HG03280 (cell line): Measurements from ENCODE around the gene C19orf53.
"Not testable (repeated sequence)": the region's sequence is repeated elsewhere in the genome, so short reads cannot be mapped to it uniquely, and the experiment has no call there.

ENCODE experiments used
- ATAC-seq: cut with Tn5 transposase; IDR thresholded peaks from one replicate; pipeline ENCODE4 v1.9.1; 2021; ENCODE audit warnings: mild to moderate bottlenecking, moderate library complexity; ENCODE audit not compliant: unreplicated experiment

C19orf53 gene

DNA sequence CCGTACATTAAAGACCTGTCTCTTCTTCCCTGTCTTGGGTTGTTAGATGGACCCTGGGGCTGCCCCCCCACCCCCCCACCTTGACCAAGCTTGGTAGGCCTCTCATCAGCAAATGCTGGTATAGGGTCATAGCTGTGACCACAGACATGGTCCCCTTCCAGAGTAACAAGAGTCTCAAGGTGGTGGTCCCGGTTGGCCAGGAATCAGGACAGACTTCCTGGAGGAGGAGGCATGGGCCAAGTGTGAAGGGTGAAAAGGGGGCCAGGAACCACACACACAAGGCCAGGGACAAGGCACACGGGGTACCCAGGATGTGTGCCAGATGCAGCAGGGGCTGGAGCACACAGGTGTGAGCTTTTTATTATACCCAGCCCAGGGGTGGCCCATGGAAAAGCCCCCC lies 11.0 kb upstream of the C19orf53 start:
- no peak for ATAC-seq

- ATAC-seq = peak; percentile 61
These were observed 10.0 kb upstream of the C19orf53 start, which contains the start of gene MRI1 for GRCh38 chr19:13764101-13764807. Gene MRI1 (plus strand): TSS chr19:13764522. CDS start chr19:13764589, 67 bp downstream.

DNA sequence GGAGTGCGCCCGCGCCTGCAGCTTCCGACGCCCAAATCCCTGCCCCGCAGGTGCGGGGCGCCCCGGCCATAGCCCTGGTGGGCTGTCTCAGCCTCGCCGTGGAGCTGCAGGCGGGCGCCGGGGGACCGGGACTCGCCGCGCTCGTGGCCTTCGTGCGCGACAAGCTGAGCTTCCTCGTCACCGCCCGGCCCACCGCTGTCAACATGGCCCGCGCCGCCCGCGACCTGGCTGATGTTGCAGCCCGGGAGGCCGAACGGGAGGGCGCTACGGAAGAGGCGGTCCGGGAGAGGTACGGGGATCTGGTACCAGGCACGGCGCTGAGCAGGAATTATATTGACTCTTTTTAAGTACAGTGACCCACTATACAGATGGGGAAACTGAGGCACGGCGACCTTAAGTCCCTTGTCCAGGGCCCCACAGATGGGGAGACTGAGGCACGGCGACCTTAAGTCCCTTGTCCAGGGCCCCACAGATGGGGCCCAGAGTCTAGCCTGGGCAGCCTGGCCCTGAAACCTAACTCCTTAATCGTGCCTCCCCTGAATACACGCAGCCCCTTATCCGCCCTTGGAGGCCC lies 9.3 kb upstream of the C19orf53 start:
- no peak for ATAC-seq

- ATAC-seq = no peak
These were observed 8.7 kb upstream of the C19orf53 start for GRCh38 chr19:13765395-13766094.

DNA sequence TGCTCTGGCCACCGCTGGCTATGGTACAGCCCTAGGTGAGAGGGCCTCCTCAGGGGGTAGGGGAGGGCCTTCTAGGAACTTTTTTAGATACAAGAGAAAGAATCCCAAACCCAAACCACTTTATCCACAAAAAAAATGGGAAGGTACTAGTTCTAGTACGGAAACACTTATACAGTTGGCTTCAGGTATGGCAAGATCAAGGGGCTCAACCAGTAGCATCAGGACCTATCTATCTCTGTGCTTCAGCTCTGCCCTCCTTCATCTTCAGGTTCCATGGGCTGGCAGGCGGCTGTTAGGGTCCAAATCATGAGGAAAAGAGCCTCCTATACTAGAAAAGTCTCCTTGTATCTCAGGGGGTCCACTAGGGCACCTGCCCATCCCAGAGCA lies 8.2 kb upstream of the C19orf53 start:
- ATAC-seq = no peak

- ATAC-seq = no peak
These were observed 5.7 kb upstream of the C19orf53 start for GRCh38 chr19:13768510-13768909.

DNA sequence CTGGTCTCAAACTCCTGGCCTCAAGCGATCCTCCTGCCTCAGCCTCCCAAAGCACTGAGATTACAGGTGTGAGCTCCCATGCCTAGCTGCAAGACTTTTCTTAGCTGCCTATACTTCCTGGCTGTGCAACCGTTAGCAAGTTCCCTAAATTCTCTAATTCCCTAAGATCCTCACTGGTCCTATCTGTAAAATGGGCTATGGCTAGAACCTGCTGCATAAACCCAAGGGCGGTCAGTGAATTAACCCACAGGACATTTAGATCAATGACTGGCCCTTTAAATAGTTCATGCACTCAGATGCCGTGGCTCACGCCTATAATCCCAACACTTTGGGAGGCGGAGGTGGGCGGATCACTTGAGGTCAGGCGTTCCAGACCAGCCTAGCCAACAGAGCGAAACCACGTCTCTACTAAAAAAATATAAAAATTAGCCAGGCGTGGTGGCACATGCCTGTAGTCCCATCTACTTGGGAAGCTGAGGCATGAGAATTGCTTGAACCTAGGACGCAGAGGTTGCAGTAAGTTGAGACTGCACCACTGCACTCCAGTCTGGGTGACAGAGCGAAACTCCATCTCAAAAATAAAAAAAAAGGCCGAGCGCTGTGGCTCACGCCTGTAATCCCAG lies 4.1 kb upstream of the C19orf53 start:
- ATAC-seq = no peak

- ATAC-seq = no peak
These were observed 4.1 kb downstream of the C19orf53 start for GRCh38 chr19:13778398-13778797.

- ATAC-seq = no peak
These were observed 4.6 kb downstream of the C19orf53 start for GRCh38 chr19:13778847-13779246.

GRCh38 chr19:13779794-13780193 lies 5.5 kb downstream of the C19orf53 start:
- not testable (repeated sequence) for ATAC-seq

- ATAC-seq = no peak
These were observed 7.3 kb downstream of the C19orf53 start for GRCh38 chr19:13781547-13781946.

DNA sequence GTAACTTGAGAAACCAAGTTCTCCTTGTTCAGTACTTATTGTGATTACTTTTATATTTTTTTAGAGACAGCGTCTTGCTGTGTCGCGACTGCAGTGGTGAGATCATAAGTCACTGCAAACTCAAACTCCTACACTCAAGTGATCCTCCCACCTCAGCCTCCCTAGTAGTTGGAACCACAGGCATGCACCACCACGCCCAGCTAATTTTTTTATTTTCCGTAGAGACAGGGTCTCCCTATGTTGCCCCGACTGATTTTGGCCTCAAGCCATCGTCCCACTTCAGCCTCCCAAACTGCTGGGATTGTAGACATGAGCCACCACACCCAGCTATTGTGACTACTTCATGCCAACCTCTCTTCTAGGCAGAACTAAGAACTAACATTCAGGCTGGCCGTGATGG lies 8.3 kb downstream of the C19orf53 start:
- no peak for ATAC-seq

DNA sequence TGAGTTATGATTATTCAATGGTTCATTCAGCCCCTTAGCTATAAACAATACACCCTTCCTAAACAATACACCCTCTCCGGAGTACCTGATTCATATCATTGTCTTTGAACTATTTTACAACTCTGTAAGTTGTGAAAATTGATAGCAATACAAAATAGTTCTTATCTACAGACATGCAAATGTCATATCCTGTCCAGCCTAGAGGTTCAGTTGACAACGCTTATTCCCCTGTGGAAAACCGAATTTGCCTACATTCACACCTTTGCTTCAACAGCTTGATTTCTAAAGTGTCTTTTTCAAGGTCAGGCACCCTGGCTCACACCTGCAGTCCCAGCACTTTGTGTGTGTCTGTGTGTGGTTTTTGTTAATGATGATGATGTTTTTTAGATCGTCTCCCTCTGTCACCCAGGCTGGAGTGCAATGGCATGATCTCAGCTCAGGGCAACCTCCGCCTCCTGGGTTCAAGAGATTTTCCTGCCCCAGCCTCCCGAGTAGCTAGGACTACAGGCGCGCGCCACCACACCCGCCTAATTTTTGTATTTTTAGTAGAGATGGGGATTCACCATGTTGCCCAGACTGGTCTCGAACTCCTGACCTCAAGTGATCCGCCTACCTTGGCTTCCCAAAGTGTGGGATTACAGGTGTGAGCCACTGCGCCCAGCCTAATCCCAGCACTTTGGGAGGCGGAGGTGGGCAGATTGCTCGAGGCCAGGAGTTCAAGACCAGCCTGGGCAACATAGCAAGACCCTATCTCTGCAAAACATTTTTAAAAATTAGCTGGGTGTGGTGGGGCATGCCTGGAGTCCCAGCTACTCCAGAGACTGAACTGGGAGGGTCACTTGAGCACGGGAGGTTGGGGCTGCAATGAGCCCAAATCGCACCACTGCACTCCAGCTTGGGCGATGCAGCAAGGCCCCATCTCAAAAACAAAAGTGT lies 9.6 kb downstream of the C19orf53 start:
- no peak for ATAC-seq

DNA sequence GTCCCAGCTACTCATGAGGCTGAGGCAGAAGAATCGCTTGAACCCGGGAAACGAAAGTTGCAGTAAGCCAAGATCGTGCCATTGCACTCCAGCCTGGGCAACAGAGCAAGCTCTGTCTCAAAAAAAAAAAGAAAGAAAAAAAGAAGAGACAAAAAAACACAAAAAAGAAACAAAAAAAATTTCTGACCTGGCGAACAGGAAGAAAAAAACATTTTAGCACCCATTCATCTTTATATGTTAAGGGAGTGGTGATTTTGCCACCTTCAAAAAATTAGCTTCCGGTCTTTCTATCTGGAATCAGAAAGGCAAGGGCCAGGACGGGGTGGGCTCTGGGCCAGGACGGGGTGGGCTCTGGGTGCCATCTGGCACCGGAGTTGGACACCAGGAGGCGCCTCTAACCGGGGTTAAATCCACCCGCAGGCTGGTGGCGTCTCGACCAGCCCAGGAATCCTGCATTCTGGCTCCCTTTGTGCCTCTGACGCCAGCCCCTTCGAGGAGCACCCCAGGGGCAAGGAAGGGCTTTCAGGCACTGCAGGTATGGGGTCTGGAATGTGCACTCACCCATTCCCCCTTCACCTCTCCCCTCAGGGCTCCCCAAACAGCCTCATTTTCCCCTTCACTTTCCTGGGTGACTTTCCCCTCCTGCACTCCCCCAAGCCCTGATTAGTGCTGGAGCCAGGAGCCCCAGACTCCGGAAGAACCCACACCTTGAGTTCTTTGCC lies 10.6 kb downstream of the C19orf53 start:
- ATAC-seq = no peak

DNA sequence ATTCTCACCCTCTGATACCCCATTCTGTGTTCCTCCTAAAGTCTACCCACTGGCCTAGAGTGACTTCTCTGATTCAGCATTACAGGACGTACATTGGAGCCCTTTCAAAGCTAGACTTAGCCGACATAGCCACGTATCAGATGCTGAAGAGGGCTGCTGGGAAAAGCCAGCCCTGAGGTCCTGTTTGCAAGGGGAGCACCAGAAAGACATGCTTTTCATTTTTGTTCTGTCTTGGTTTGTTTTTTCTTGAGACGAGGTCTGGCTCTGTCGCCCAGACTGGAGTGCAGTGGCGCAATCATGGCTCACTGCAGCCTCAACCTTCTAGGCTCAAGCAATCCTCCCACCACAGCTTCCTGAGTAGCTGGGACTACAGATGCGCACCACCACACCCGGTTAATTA lies 14.7 kb downstream of the C19orf53 start:
- ATAC-seq = no peak

DNA sequence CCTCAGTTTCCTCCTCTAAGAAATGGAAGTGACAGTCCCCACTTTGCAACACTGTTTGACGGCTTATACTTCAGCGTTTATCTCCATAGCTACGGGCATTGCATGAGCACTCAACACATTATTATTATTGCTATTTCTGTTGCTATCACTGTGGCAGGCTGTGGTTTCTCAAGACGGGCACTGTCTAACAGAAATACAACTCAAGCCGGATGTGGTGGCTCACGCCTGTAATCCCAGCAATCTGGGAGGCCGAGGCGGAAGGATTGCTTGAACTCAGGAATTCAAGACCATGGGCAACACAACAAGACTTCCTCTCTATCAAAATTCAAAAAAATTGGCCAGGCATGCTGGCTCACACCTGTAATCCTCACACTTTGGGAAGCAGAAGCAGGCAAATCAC lies 16.1 kb downstream of the C19orf53 start:
- ATAC-seq = no peak

- not testable (repeated sequence) for ATAC-seq
These were observed 19.1 kb downstream of the C19orf53 start for GRCh38 chr19:13793317-13793716.

DNA sequence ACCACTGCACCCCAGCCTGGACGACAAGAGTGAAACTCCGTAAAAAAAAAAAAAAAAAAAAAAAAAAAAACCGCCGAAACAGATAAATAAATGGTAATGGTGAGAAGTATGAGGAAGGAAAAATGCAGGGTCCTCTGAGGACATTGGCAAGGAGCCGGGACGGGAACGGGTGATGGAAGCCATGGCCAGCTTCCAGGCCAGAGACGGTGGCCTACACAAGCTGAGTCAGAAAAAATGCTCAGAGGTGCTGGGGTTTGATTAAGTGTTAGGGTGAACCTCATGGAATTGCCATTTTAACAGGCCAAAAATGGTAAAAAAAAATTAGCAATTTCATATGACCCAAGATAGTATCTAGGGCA lies 20.1 kb downstream of the C19orf53 start:
- no peak for ATAC-seq

- peak; percentile 96 for ATAC-seq
These were observed 20.7 kb downstream of the C19orf53 start, which contains the start of gene ZSWIM4 for GRCh38 chr19:13794757-13795589. Gene ZSWIM4 (plus strand): TSS chr19:13795443. CDS start chr19:13795649, 206 bp downstream.
